ENCODE data around the gene TKFC.

DNA sequence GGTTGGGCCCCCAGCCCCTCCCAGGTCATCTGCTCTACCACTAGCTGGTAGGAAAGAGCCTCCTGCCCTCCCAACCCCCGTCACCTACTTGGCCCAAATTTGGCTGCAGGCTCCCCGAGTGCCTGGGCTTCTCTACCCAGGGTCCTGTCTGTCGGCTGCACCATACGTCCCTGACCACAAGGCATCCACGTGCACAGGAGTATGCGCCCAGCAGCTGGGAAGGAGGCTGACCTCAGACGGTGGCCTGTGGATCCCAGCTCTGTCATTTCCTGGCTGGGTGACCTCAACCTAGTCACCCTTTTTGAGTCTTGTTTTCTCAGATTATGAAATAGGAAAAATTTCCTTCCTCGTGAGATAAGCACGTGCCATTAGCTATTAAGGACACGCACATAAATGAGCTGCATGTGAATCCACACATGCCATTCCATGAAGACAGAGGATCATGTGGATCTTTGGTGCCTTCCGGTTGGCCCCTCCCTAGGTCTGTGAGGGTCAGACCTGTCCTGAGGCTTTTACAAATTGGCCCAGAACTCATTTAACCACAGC is 15.0 kb downstream of the TKFC start:
- TF ChIP-seq, protein P1, sequence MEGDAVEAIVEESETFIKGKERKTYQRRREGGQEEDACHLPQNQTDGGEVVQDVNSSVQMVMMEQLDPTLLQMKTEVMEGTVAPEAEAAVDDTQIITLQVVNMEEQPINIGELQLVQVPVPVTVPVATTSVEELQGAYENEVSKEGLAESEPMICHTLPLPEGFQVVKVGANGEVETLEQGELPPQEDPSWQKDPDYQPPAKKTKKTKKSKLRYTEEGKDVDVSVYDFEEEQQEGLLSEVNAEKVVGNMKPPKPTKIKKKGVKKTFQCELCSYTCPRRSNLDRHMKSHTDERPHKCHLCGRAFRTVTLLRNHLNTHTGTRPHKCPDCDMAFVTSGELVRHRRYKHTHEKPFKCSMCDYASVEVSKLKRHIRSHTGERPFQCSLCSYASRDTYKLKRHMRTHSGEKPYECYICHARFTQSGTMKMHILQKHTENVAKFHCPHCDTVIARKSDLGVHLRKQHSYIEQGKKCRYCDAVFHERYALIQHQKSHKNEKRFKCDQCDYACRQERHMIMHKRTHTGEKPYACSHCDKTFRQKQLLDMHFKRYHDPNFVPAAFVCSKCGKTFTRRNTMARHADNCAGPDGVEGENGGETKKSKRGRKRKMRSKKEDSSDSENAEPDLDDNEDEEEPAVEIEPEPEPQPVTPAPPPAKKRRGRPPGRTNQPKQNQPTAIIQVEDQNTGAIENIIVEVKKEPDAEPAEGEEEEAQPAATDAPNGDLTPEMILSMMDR (IDR thresholded peaks at IDR 0.05; ENCODE audit: poor library complexity) = no peak
- TF ChIP-seq EZH2 (IDR thresholded peaks at IDR 0.05; ENCODE audit: borderline replicate concordance) (no peak), EZH2phosphoT487 (IDR thresholded peaks at IDR 0.05; ENCODE audit: low read depth, severe bottlenecking, unreplicated experiment) (no peak)

Data from hepatocyte (in vitro differentiated cells).